Stimulated activated memory B cell treated with anti-CD40 and anti-IgM and Interleukin-4, amounts not matched to agents 10 μg/mL and 1 μg/mL and 100 μg/mL, for 72 hours (primary cell): ENCODE measurements around the gene NPRL2.

Source experiments
- ATAC-seq: fragments of 150-1000 bp; cut with Tn5 transposase; 2 replicates; pipeline ENCODE4 v1.10.0; 2021
- H3K27ac Mint-ChIP-seq: one replicate; pipeline ENCODE4 v1.8.0; 2022; ENCODE audit warnings: mild to moderate bottlenecking, mixed read lengths
- H3K27me3 Mint-ChIP-seq: one replicate; pipeline ENCODE4 v1.8.0; 2022; ENCODE audit warnings: mixed read lengths
- H3K36me3 Mint-ChIP-seq: one replicate; pipeline ENCODE4 v1.8.0; 2022; ENCODE audit warnings: mixed read lengths
- H3K4me1 Mint-ChIP-seq: one replicate; pipeline ENCODE4 v1.8.0; 2022; ENCODE audit warnings: mixed read lengths
- H3K4me3 Mint-ChIP-seq: one replicate; pipeline ENCODE4 v1.8.0; 2022; ENCODE audit warnings: mild to moderate bottlenecking, moderate library complexity, mixed read lengths
- H3K9me3 Mint-ChIP-seq: one replicate; pipeline ENCODE4 v1.8.0; 2022; ENCODE audit warnings: mixed read lengths

The NPRL2 gene

DNA sequence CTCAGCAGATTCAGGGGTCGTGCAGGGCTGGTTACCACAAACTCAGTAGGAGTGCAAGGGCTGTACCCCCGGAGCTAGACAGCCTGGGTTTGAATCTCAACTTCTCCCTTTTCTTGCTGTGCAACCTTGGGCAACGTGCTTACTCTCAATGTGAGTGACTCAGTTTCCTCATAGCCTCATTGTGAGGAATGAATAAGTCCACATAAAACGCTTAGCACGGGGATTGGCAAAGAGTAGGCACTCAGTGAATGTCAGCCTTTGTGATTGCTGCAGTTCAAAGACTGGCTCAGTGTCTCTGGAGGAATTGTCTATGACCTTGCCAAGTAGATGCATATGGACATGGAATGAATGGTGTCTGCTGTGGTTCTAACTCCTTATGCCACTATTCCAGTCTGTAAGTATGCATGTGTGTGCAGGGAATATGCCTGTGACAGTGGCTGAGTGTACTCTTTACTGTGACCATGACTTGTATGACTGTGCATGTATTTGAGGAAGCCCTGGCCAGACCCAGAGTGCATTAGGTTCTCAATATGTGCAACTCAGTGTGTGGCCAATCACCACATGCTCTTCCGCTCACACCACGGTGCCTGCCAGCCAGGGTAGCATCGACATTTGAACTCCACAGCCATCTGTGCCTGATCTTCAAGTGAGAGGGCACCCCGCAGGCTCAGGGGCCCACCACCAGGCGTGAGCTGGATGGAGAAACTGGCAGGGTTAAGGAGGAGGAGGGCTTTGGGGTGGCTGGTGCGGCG is 50.5 kb downstream of the NPRL2 start:
- no peaks in the 10 kb centered on the region for H3K9me3 Mint-ChIP-seq
- H3K27me3 Mint-ChIP-seq: no peaks in the 10 kb centered on the region
- no peak for ATAC-seq
- peak overlapping the region; percentile 94 for H3K4me3 Mint-ChIP-seq
- H3K36me3 Mint-ChIP-seq: peaks cover 6% of the 10 kb centered on the region
- H3K4me1 Mint-ChIP-seq: peaks cover 39% of the 10 kb centered on the region
- H3K27ac Mint-ChIP-seq: peak overlapping the region; percentile 99

GRCh38 chr3:50299638-50299928 is 51.0 kb downstream of the NPRL2 start:
- H3K9me3 Mint-ChIP-seq: no peaks in the 10 kb centered on the region
- peaks cover 6% of the 10 kb centered on the region for H3K36me3 Mint-ChIP-seq
- H3K4me1 Mint-ChIP-seq: peaks cover 39% of the 10 kb centered on the region
- H3K27me3 Mint-ChIP-seq: no peaks in the 10 kb centered on the region
- H3K4me3 Mint-ChIP-seq: peak overlapping the region; percentile 94
- H3K27ac Mint-ChIP-seq: peak overlapping the region; percentile 99
- no peak for ATAC-seq

DNA sequence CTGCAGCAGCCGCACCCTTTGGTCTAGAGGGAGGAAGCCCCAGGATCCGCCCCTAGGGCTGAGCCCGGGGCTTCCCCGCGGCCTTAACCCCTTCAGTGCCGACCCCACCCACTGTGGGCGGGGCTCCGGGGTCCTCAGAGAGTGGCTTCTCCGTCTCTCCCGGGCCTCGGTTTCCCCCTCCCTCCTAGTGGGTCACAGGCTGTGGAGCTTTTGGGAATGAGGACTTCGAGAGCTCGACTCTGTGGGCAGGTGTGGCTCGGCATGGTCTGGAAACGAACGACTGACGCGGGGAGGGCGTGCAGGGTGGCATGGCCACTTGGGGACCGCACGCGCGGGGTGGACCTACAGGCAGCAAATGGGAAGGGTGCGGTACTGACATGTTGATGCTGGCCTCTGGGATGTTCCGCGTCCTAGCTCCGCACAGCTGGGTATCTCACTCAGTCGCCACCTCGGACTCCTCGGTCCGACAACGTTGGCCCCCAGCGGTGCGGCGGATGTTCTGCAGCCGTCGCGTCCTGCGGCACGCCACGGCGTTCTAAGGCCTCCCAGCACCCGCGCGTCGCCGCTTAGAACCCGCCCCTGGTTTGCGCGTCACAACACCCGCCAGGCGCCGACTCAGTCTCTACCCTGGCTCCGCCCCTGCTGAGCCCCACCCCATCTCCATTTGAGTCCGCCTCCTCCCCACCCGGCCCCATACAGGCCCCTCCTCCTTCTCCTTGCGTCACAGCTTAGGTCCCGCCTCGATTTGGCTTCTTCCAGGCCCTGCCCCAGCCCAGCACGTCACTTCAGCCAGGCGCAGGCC is 51.5 kb downstream of the NPRL2 start, which contains the start of the genes HYAL3 and NAA80:
Gene HYAL3, minus strand, starts transcription at position 570 of the 802 bp plus-strand sequence. CDS start 3,803 bp downstream, outside the sequence.
Gene NAA80, minus strand, starts transcription at position 570 of the 802 bp plus-strand sequence. CDS start 1,942 bp downstream, outside the sequence.
- Mint-ChIP-seq H3K4me3 (peak within 1 kb of the TSS; percentile 94), H3K27ac (peak within 1 kb of the TSS; percentile 99), H3K36me3 (peaks cover 6% of the 10 kb centered on the region), H3K9me3 (no peaks in the 10 kb centered on the region), H3K27me3 (no peaks in the 10 kb centered on the region), H3K4me1 (peaks cover 39% of the 10 kb centered on the region)
- ATAC-seq: peak; percentile 95

GRCh38 chr3:50297896-50298725 is 52.5 kb downstream of the NPRL2 start:
- Mint-ChIP-seq H3K27me3 (no peaks in the 10 kb centered on the region), H3K27ac (peak overlapping the region; percentile 99), H3K9me3 (no peaks in the 10 kb centered on the region), H3K4me3 (peak overlapping the region; percentile 94), H3K4me1 (peaks cover 42% of the 10 kb centered on the region), H3K36me3 (peaks cover 6% of the 10 kb centered on the region)
- no peak for ATAC-seq

DNA sequence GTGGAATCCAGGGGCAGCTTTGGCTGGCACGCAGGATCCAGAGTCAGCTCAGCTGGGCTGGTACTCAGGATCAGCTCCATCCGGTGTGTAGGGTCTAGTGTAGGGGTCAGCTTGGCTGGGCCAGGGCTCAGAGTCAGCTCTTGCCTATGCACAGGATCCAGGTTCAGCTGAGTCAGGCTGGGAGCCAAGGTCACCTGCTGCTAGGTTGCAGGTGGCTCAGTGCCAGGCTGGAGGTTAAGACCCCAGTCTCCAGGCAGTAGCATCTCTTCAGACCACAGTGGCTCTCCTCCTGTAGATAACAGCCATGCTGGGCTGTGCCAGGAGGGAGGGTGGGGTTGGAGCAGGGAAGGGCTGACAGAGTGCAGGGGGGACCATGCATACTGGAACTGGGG is 53.2 kb downstream of the NPRL2 start:
- no peak for ATAC-seq
- Mint-ChIP-seq H3K4me1 (peaks cover 50% of the 10 kb centered on the region), H3K27ac (no peak overlapping the region), H3K27me3 (no peaks in the 10 kb centered on the region), H3K4me3 (no peak overlapping the region), H3K36me3 (peaks cover 6% of the 10 kb centered on the region), H3K9me3 (no peaks in the 10 kb centered on the region)
